NB4 (cell line): ENCODE measurements around the gene TENT4B.

Experiments
- MYC ChIP-seq: IDR thresholded peaks from 2 replicates; pipeline ENCODE4 v1.6.1; 2011; ENCODE audit warnings: low read depth, low read length
- POLR2A ChIP-seq: IDR thresholded peaks from 2 replicates; pipeline ENCODE4 v1.6.1; 2011; ENCODE audit warnings: mild to moderate bottlenecking; ENCODE audit not compliant: insufficient read length; ENCODE audit errors: extremely low read depth
- TF ChIP-seq, protein P1 (sequence below): IDR thresholded peaks from one replicate; pipeline ENCODE4 v1.5.1; 2012; ENCODE audit warnings: low read depth, low read length
- TF ChIP-seq, protein P2 (sequence below): IDR thresholded peaks from 2 replicates; pipeline ENCODE4 v1.6.1; 2011; ENCODE audit warnings: low read depth, low read length

DNA sequence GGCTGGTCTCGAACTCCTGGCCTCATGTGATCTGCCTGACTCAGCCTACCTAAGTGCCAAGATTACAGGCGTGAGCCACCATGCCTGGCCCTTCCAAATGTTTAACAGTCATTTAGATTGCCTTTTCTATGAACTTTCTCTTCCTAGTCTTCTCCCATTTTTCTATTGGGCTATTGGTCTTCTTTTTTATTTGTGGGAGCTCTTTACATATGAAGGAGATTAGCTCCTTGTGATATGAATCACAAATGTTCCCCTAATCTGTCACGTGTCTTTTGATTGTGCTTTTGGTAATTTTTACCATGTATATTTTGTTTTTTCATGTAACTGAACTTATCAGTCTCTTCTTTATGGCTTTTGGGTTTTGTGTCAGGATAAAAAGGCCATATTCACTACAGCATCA is 125.1 kb downstream of the TENT4B start:
- TF ChIP-seq POLR2A = no peak
- TF ChIP-seq, protein P1, sequence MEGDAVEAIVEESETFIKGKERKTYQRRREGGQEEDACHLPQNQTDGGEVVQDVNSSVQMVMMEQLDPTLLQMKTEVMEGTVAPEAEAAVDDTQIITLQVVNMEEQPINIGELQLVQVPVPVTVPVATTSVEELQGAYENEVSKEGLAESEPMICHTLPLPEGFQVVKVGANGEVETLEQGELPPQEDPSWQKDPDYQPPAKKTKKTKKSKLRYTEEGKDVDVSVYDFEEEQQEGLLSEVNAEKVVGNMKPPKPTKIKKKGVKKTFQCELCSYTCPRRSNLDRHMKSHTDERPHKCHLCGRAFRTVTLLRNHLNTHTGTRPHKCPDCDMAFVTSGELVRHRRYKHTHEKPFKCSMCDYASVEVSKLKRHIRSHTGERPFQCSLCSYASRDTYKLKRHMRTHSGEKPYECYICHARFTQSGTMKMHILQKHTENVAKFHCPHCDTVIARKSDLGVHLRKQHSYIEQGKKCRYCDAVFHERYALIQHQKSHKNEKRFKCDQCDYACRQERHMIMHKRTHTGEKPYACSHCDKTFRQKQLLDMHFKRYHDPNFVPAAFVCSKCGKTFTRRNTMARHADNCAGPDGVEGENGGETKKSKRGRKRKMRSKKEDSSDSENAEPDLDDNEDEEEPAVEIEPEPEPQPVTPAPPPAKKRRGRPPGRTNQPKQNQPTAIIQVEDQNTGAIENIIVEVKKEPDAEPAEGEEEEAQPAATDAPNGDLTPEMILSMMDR = no peak
- TF ChIP-seq, protein P2, sequence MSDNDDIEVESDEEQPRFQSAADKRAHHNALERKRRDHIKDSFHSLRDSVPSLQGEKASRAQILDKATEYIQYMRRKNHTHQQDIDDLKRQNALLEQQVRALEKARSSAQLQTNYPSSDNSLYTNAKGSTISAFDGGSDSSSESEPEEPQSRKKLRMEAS = no peak
- TF ChIP-seq MYC = no peak
